ENCODE results near the gene STN1. TPM values are rescaled to one million over a fixed set of nuclear protein-coding genes. Genes with fewer than 3 reads are reported as not detected.

STN1 gene
- total and polyA plus RNA-seq, 9 of the 15 experiments (the other 6 are each of a cell fraction or from before 2014, with no cell fraction given): 9.1 to 19.6 (median 13.8) TPM

DNA sequence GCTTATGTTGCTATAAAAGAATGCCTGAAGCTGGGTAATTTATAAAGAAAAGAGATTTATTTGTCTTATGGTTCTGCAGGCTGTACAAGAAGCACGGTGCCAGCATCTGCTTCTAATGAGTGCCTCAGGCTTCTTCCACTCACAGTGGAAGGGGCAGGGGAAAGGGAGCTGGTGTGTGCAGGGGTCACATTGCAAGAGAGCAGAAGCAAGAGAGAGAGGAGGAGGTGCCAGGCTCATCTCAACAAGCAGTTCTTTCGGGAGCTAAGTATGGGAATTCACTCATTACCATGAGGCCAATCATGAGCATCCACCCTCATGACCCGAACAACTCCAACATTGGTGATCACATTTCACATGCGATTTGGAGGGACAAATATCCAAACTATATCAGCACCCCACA lies 31.7 kb upstream of the STN1 start:
- Histone ChIP-seq H3K9ac (ENCODE audit: insufficient read depth in 1 of 2, low read depth in 2 of 2, low read length in 2 of 2) (no peak overlapping the region), H3K27ac (ENCODE audit: extremely low read depth, low read depth, low read length) (no peak overlapping the region), H3K27me3 (ENCODE audit: control insufficient read depth in 2 of 2, insufficient read depth in 2 of 2, low read length in 2 of 2) (no peaks in the 10 kb centered on the region), H3K4me3 (no peak overlapping the region), H3K4me2 (ENCODE audit: insufficient read depth, low read length) (no peak overlapping the region), H3K79me2 (ENCODE audit: control insufficient read depth, insufficient read depth, low read length) (no peaks in the 10 kb centered on the region), H3K9me1 (ENCODE audit: control insufficient read depth, insufficient read depth, low read length) (no peaks in the 10 kb centered on the region), H3K9me3 (replicated peaks; ENCODE audit: control insufficient read depth, insufficient read depth, low read depth, low read length) (no peaks in the 10 kb centered on the region), H2AFZ (ENCODE audit: low read depth, low read length) (no peak overlapping the region), H4K20me1 (replicated peaks; ENCODE audit: control insufficient read depth, insufficient read depth, low read length) (no peaks in the 10 kb centered on the region), H3K36me3 (ENCODE audit: control insufficient read depth, insufficient read depth, low read length) (no peaks in the 10 kb centered on the region), H3K4me1 (replicated peaks in 1 of 2; ENCODE audit: control insufficient read depth in 2 of 2, insufficient read depth in 2 of 2, low read length in 2 of 2) (no peaks in the 10 kb centered on the region)
- DNase-seq (ENCODE audit: extremely low read depth in 1 of 4, low spot score in 3 of 4) (no peak), ATAC-seq (no peak), FAIRE-seq (no peak)
- WGBS (ENCODE audit: insufficient coverage, low coverage, missing lambda C conversion rate): 9% methylated on average over 4 of the region's 4 CpGs
- ChIA-PET CTCF (ENCODE audit: low intra/inter-chr PET ratio) (no interaction called here), POLR2A (interaction anchor here (1.3 kb wide), 1 partner anchor 8 kb away, joined by 3 read pairs; no protein-coding TSS in a partner anchor)
- intact Hi-C loops (cut with micrococcal nuclease) (no loop called here), in situ Hi-C loops (cut with MboI) (no loop called here)
- no TSS peak for BruUV-seq (replicated peaks)
- no peak for TF ChIP-seq ZBED1 (IDR thresholded peaks at IDR 0.05)
- TF ChIP-seq HCFC1 (IDR thresholded peaks at IDR 0.05; ENCODE audit: low read depth, low read length): no peak
- no peak for TF ChIP-seq SNIP1 (IDR thresholded peaks at IDR 0.05; ENCODE audit: low read depth)

- no peaks in the 10 kb centered on the region for H3K79me2 ChIP-seq (ENCODE audit: control insufficient read depth, insufficient read depth, low read length)
- no TSS peak for BruUV-seq (replicated peaks)
- no peaks in the 10 kb centered on the region for H3K9me1 ChIP-seq (ENCODE audit: control insufficient read depth, insufficient read depth, low read length)
- ATAC-seq: no peak
- no peak overlapping the region; the same call in 1 of the 2 replicates for H3K4me2 ChIP-seq (ENCODE audit: insufficient read depth, low read length)
- 9% methylated on average over 3 of the region's 3 CpGs for WGBS (ENCODE audit: insufficient coverage, low coverage, missing lambda C conversion rate)
- H3K9me3 ChIP-seq (replicated peaks; ENCODE audit: control insufficient read depth, insufficient read depth, low read depth, low read length): no peaks in the 10 kb centered on the region
- H3K27ac ChIP-seq (ENCODE audit: extremely low read depth, low read depth, low read length): no peak overlapping the region
- in situ Hi-C loops (cut with MboI): no loop called here
- H3K4me3 ChIP-seq: no peak overlapping the region
- no peaks in the 10 kb centered on the region for H4K20me1 ChIP-seq (replicated peaks; ENCODE audit: control insufficient read depth, insufficient read depth, low read length)
- POLR2A ChIA-PET: no interaction called here
- H3K9ac ChIP-seq (ENCODE audit: insufficient read depth in 1 of 2, low read depth in 2 of 2, low read length in 2 of 2): no peak overlapping the region
- peak overlapping the region; percentile 39; the same call in 1 of the 2 replicates for H2AFZ ChIP-seq (ENCODE audit: low read depth, low read length)
- FAIRE-seq: no peak
- no peaks in the 10 kb centered on the region for H3K36me3 ChIP-seq (ENCODE audit: control insufficient read depth, insufficient read depth, low read length)
- intact Hi-C loops (cut with micrococcal nuclease): no loop called here
- CTCF ChIA-PET (ENCODE audit: low intra/inter-chr PET ratio): no interaction called here
- H3K4me1 ChIP-seq (replicated peaks in 1 of 2; ENCODE audit: control insufficient read depth in 2 of 2, insufficient read depth in 2 of 2, low read length in 2 of 2): no peaks in the 10 kb centered on the region
- H3K27me3 ChIP-seq (ENCODE audit: control insufficient read depth in 2 of 2, insufficient read depth in 2 of 2, low read length in 2 of 2): no peaks in the 10 kb centered on the region
- TF ChIP-seq NCOA2 (IDR thresholded peaks at IDR 0.05; ENCODE audit: partially characterized antibody in 2 of 2) (no peak), ZNF146 (CRISPR knock-in tag; IDR thresholded peaks at IDR 0.05; ENCODE audit: unreplicated experiment) (no peak), MTA2 (IDR thresholded peaks at IDR 0.05; ENCODE audit: low read depth) (no peak), ILK (tag; IDR thresholded peaks at IDR 0.05; ENCODE audit: borderline replicate concordance, low read depth) (no peak), CEBPG (CRISPR knock-in tag; IDR thresholded peaks at IDR 0.05) (no peak), CEBPG (tag; conservative IDR thresholded peaks at IDR 0.05 in 1 of 2, IDR thresholded peaks at IDR 0.05 in 1 of 2) (no peak), TEAD4 (IDR thresholded peaks at IDR 0.05; ENCODE audit: low read length) (no peak), TEAD4 (CRISPR knock-in tag; IDR thresholded peaks at IDR 0.05; ENCODE audit: borderline replicate concordance) (no peak), FOXA1 (IDR thresholded peaks at IDR 0.05; ENCODE audit: borderline replicate concordance) (no peak), DACH1 (IDR thresholded peaks at IDR 0.05; ENCODE audit: partially characterized antibody) (no peak)
- TF ChIP-seq, protein P1, sequence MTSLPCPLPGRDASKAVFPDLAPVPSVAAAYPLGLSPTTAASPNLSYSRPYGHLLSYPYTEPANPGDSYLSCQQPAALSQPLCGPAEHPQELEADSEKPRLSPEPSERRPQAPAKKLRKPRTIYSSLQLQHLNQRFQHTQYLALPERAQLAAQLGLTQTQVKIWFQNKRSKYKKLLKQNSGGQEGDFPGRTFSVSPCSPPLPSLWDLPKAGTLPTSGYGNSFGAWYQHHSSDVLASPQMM (CRISPR knock-in tag; IDR thresholded peaks at IDR 0.05): no peak
- no peak for DNase-seq (ENCODE audit: extremely low read depth in 1 of 4, low spot score in 3 of 4)
Measured at GRCh38 chr10:103947799-103948516, 30.0 kb upstream of the STN1 start.

All from K562 (cell line).